GM19025 (cell line): Measurements from ENCODE around the gene DMD.

Experiments
- ATAC-seq: cut with Tn5 transposase; IDR thresholded peaks from one replicate; pipeline ENCODE4 v1.9.1; 2021; ENCODE audit warnings: mild to moderate bottlenecking, low read depth, moderate library complexity; ENCODE audit not compliant: unreplicated experiment

Gene DMD

DNA sequence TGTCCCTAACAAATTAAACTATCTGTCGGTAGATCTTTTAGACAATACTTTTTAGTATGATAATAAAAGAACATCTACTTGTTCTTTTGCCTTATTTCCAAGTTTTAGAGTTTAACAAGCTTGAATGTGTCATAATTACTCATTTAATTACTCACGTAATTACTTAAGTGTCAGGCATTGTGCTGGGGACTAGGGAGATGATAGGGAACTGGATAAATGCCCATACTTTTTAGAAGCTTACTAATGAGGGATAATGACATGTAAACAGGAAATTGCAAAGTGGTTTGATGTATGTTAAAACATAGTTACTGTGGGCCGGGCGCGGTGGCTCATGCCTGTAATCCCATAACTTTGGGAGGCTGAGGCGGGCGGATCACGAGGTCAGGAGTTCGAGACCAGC, 158.3 kb downstream of the DMD start:
- ATAC-seq: no peak

DNA sequence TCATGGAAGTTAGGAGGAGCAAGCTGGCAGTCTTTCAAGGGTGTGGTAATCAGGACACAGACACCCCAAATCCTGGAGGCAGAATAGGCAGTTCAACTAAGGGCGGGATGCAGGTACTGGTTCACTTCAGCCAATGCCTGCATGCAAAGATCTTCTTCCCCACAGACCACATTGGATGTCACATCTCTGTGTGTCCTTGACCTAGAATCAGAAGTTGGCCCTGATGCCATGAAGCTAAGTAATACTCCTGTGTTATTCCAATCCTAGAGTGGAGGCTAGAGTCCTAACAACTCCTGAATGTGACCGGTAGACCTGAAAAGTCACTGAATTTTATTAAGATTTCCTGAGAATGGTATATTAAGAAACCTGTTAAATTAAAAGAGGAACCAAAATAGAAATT, 165.5 kb downstream of the DMD start:
- ATAC-seq: no peak

DNA sequence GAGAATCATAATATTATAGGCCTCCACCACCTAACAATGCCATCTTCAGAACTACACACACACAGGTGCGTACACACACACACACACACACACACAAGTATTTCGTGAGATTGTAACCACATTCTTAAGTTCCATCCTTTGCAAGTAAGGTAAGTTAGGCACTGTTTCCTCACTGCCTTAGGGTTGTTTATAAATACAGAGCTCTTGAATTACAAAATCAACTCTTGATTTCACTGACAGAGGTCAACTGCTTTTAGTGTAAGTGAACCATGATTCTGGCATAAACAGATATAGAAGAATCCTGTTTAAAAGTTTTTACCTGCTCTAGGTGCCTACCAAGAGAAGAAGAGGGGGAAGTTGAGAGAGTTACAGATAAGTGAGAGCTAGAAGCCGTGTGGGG, 166.1 kb downstream of the DMD start:
- ATAC-seq: no peak

- ATAC-seq: no peak
These were observed 170.2 kb downstream of the DMD start for GRCh38 chrX:33041141-33041540.

- ATAC-seq: no peak
These were observed 178.6 kb downstream of the DMD start for GRCh38 chrX:33032700-33033099.

GRCh38 chrX:33014949-33015348, 196.4 kb downstream of the DMD start:
- ATAC-seq: no peak

DNA sequence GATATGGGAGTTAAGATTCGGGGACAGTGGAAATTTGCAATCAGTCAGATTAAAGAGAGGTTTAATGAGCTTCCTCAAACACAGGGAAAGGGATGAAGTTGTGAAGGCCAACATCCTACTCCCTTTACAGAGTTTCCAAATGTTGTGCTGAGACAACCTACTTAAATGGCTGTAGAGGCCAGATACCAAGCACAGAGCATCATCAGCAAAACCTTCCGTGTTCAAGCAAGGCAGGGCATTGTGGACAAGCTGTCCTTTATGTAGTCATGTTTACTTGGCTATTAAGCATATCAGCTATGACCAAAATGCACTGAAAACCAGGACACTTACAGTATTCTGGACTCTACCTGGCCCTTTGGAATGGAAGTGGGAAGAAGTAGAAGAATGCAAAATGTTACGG, 197.3 kb downstream of the DMD start:
- ATAC-seq: no peak

- ATAC-seq: no peak
These were observed 210.2 kb downstream of the DMD start for GRCh38 chrX:33001107-33001506.

GRCh38 chrX:32998776-32999175, 212.6 kb downstream of the DMD start:
- no peak for ATAC-seq

- no peak for ATAC-seq
These were observed 215.9 kb downstream of the DMD start for GRCh38 chrX:32995427-32995826.

DNA sequence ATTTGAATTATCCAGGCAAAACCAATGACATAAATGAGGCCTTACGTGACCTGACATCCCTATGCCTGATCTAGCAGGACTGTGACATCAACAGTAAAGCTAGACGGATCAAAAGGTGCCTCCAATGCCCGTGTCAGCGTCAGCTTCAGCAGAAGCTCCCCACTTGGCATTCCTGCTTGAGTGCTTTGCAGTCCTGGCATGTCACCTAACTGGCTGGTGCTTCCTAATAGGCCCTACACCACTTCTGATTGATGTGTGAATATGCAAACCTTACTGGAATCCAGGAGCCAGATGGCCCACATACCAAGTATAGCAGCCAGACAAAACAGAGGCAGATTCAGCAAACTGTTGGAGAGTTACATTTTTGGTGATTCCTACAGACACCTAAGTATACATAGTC, 224.2 kb downstream of the DMD start:
- ATAC-seq: no peak

DNA sequence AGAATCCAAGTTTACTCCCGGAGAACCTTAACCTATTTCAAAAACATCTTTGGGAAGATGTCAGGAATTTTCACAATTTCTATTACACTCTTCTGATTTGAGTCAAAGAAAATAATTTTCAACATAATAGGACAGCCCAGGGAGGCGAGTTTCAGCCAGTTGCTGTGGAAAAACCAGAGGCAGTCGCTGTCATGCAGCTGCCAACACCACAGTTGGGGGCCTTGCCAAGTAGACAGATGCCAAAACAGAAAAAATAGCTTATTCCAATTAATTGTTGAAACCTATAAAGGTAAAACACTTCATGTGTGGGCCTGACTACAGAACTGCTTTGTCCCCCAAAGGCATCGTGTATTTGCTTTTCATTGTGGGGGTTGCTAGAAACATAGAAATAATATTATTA, 225.8 kb downstream of the DMD start:
- no peak for ATAC-seq

- ATAC-seq: no peak
These were observed 244.5 kb downstream of the DMD start for GRCh38 chrX:32966821-32967355.

GRCh38 chrX:32954125-32954524, 257.2 kb downstream of the DMD start:
- no peak for ATAC-seq

DNA sequence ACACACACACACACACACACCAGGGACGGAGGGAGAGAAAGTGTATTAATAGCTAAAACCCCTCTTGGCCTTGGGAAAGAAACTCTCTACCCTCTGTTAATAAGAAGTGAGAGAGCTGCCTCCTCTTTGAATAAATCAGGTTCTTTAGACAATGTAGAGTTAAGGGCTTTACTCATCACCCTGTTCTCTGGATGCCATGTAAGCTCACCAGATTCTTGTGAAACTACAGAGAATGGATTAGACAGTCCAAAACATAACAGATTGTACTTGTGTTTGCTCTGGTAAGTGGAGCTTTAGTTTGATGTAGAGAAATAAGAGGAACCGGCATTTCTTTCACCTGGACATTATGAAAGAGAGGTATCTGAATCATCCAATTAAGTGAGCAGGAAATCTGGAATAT, 263.2 kb downstream of the DMD start:
- no peak for ATAC-seq

DNA sequence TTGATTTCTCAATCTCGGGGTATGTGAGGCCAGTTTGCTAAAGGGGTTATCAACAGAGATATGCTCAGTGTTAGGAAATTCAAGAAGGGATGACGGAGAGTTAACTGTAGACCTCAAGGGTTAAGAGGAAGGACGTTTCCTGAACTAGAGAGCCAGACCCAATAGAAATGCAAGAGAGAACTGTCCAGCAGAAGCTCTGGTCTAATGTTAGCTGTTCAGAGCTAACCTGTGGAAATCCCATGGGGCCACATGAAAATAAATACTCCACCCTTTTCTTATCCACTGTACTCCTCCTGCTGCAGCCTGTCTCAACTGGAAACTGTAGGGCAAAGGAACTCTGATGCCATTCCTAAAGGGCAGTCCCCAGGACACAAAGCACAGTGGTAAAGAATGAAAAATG, 274.3 kb downstream of the DMD start:
- ATAC-seq: no peak

- no peak for ATAC-seq
These were observed 277.8 kb downstream of the DMD start for GRCh38 chrX:32933548-32933947.

GRCh38 chrX:32929040-32929439, 282.3 kb downstream of the DMD start:
- ATAC-seq: no peak

- ATAC-seq: no peak
These were observed 315.3 kb downstream of the DMD start for GRCh38 chrX:32896088-32896487.

- no peak for ATAC-seq
These were observed 316.7 kb downstream of the DMD start for GRCh38 chrX:32894679-32895078.

DNA sequence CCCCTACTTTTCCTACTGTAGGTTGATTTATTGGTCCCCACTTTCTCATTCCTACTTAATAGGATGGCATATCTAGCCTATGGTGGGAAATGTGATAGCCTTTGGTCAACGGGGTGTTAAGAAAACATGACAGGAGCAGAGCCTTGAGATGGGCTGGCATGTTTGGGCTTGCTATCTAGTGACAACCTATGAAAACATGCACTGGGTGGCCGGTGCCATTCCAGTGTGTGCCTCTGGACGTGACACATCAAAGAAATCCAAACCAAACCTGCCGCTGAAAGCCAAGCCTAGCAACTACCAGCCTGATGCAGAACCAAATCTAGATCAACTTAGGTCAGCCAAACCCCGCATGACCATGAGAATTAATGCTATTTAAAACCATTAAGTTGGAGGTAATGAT, 317.6 kb downstream of the DMD start:
- no peak for ATAC-seq

DNA sequence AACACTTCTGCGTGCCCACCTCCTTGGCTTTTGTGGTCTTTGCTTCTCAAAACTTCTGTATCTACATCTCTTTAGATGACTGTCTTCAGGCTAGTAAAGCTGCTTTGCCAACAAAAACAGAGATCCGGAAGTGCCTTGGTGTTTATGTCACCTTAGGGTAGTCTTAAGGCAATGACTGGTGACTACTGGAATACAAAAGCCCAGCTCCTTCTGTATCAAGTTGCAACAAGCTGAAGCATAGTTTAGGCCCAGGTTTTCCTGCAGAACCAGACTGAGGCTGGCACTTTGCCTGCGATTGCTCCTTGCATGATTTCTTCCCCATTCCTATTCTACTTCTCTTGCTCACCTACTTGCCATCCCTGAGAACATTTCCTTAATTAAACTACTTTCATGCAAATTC, 333.8 kb downstream of the DMD start:
- no peak for ATAC-seq

GRCh38 chrX:32874839-32875238, 336.5 kb downstream of the DMD start:
- ATAC-seq: no peak
